H1 (cell line): Measurements from ENCODE around the gene ZNF83. TPM values are rescaled to one million over a fixed set of nuclear protein-coding genes. Genes with fewer than 3 reads are reported as not detected.

Experiments used
- CTCF ChIA-PET: fragments of 300-600 bp; sonication (Branson Sonifier 250); formaldehyde crosslinking; loops from one replicate; lab custom pipeline; 2021; ENCODE audit not compliant: partially characterized antibody; lab: Charles Lee
- POLR2A ChIA-PET: fragments of 300-600 bp; sonication (Branson Sonifier 250); formaldehyde crosslinking; loops from one replicate; lab custom pipeline; 2021; ENCODE audit warnings: inconsistent platforms; ENCODE audit not compliant: partially characterized antibody; lab: Charles Lee
- DNase-seq, 2 experiments: peaks; one replicate each; pipeline versions ENCODE4 v3.0.0 to v3.0.0-alpha.2; 2010 to 2022; ENCODE audit warnings: low spot score in 2 of 2, low read depth in 1 of 2, mixed read lengths in 1 of 2
- FAIRE-seq: peaks from 2 replicates; lab custom pipeline; 2011; peaks lifted over from hg19 to GRCh38; lab: Jason Lieb, UNC
- H2AFZ ChIP-seq: 2 replicates; pipeline ENCODE4 v1.8.1; 2012; ENCODE audit warnings: low read length, inconsistent platforms
- H2AK5ac ChIP-seq: 2 replicates; pipeline ENCODE4 v1.6.1; 2013; ENCODE audit warnings: low read depth, low read length
- H2BK120ac ChIP-seq: replicated peaks from 2 replicates; pipeline ENCODE3; 2013; ENCODE audit warnings: low read depth, low read length, inconsistent platforms
- H2BK12ac ChIP-seq: 2 replicates; pipeline ENCODE4 v1.6.1; 2013; ENCODE audit warnings: low read depth, low read length
- H2BK15ac ChIP-seq: 2 replicates; pipeline ENCODE4 v1.6.1; 2013; ENCODE audit warnings: low read length
- H2BK20ac ChIP-seq: 2 replicates; pipeline ENCODE4 v1.6.1; 2013; ENCODE audit warnings: low read length
- H2BK5ac ChIP-seq: 2 replicates; pipeline ENCODE4 v1.6.1; 2013; ENCODE audit warnings: low read depth, low read length
- H3K14ac ChIP-seq: 2 replicates; pipeline ENCODE4 v1.6.1; 2013; ENCODE audit warnings: inconsistent platforms; ENCODE audit not compliant: insufficient read length
- H3K18ac ChIP-seq: 2 replicates; pipeline ENCODE4 v1.6.1; 2013; ENCODE audit warnings: low read length; ENCODE audit errors: extremely low read depth
- H3K23ac ChIP-seq: 2 replicates; pipeline ENCODE4 v1.6.1; 2013; ENCODE audit warnings: inconsistent platforms; ENCODE audit not compliant: insufficient read length
- H3K23me2 ChIP-seq: 2 replicates; pipeline ENCODE4 v1.6.1; 2013; ENCODE audit warnings: low read depth, low read length
- H3K27ac ChIP-seq: 2 replicates; pipeline ENCODE4 v1.6.1; 2011; ENCODE audit warnings: low read depth, low read length, inconsistent platforms
- H3K27me3 ChIP-seq, 4 experiments: replicated peaks in 1 of 4; 1 replicate in 1 of 4; 2 replicates in 3 of 4; pipeline versions ENCODE4 v1.6.1 to v1.8.1; 2011 to 2013; ENCODE audit warnings: low read length in 3 of 4, mild to moderate bottlenecking in 3 of 4, inconsistent platforms in 2 of 4, mixed read lengths in 2 of 4, moderate library complexity in 1 of 4; ENCODE audit not compliant: control insufficient read depth in 3 of 4, insufficient read depth in 3 of 4; ENCODE audit errors: extremely low read depth in 1 of 4
- H3K36me3 ChIP-seq, 4 experiments: 2 replicates each; pipeline versions ENCODE4 v1.6.1 to v1.8.1; 2011 to 2013; ENCODE audit warnings: mild to moderate bottlenecking in 4 of 4, low read length in 3 of 4, moderate library complexity in 2 of 4, control low read depth in 1 of 4, inconsistent platforms in 1 of 4; ENCODE audit not compliant: insufficient read depth in 4 of 4, control insufficient read depth in 2 of 4
- H3K4ac ChIP-seq: replicated peaks from 2 replicates; pipeline ENCODE3; 2013; ENCODE audit warnings: low read length, low read depth, mixed read lengths, inconsistent platforms; ENCODE audit not compliant: insufficient read length
- H3K4me1 ChIP-seq, 4 experiments: replicated peaks in 1 of 4; 1 replicate in 1 of 4; 2 replicates in 3 of 4; pipeline versions ENCODE4 v1.6.1 to v1.8.1; 2011 to 2013; ENCODE audit warnings: low read length in 3 of 4, inconsistent platforms in 2 of 4, mixed read lengths in 1 of 4; ENCODE audit not compliant: insufficient read depth in 4 of 4, control insufficient read depth in 3 of 4
- H3K4me2 ChIP-seq, 2 experiments: 2 replicates each; pipeline versions ENCODE4 v1.6.1 to v1.8.1; 2011 to 2013; ENCODE audit warnings: low read depth in 2 of 2, low read length in 2 of 2, control low read depth in 1 of 2, inconsistent platforms in 1 of 2, mild to moderate bottlenecking in 1 of 2; ENCODE audit not compliant: insufficient read depth in 1 of 2
- H3K4me3 ChIP-seq, 4 experiments: fragments of 200-600, 300-600 bp in 1 of 4; sonication (generic), shearing (Covaris generic), sonication (Bioruptor Twin) in 1 of 4; 2 replicates each; pipeline versions ENCODE4 v1.5.1 to v1.8.1; 2011 to 2016; ENCODE audit warnings: low read length in 4 of 4, low read depth in 3 of 4, control low read depth in 2 of 4, inconsistent platforms in 2 of 4, mild to moderate bottlenecking in 2 of 4, mixed read lengths in 1 of 4, moderate library complexity in 1 of 4; ENCODE audit not compliant: insufficient read depth in 2 of 4; ENCODE audit errors: extremely low read depth in 1 of 4
- H3K56ac ChIP-seq: replicated peaks from 2 replicates; pipeline ENCODE3; 2013; ENCODE audit warnings: low read depth, mild to moderate bottlenecking, mixed read lengths, low read length, inconsistent platforms; ENCODE audit not compliant: insufficient read length
- H3K79me1 ChIP-seq: 2 replicates; pipeline ENCODE4 v1.6.1; 2013; ENCODE audit warnings: low read depth, low read length, control low read depth
- H3K79me2 ChIP-seq, 2 experiments: 2 replicates each; pipeline versions ENCODE4 v1.6.1 to v1.8.1; 2012 to 2013; ENCODE audit warnings: low read length in 2 of 2, mild to moderate bottlenecking in 2 of 2, inconsistent platforms in 1 of 2; ENCODE audit not compliant: insufficient read depth in 2 of 2, control insufficient read depth in 1 of 2
- H3K9ac ChIP-seq, 4 experiments: replicated peaks in 1 of 4; 1 replicate in 1 of 4; 2 replicates in 3 of 4; pipeline versions ENCODE4 v1.6.1 to v1.8.1; 2011 to 2013; ENCODE audit warnings: low read depth in 3 of 4, low read length in 3 of 4, control low read depth in 2 of 4, mild to moderate bottlenecking in 2 of 4, moderate library complexity in 2 of 4, inconsistent platforms in 1 of 4; ENCODE audit errors: extremely low read depth in 1 of 4
- H3K9me3 ChIP-seq, 2 experiments: 2 replicates each; pipeline versions ENCODE4 v1.6.1 to v1.8.1; 2012 to 2013; ENCODE audit warnings: mild to moderate bottlenecking in 2 of 2, moderate library complexity in 2 of 2, control low read depth in 1 of 2, inconsistent platforms in 1 of 2, low read depth in 1 of 2, low read length in 1 of 2, mixed read lengths in 1 of 2; ENCODE audit not compliant: insufficient read depth in 2 of 2
- H4K20me1 ChIP-seq, 2 experiments: replicated peaks in 1 of 2; 2 replicates each; pipeline versions ENCODE3 to v1.8.1; 2011 to 2013; ENCODE audit warnings: inconsistent platforms in 2 of 2, low read length in 2 of 2, mild to moderate bottlenecking in 1 of 2; ENCODE audit not compliant: insufficient read depth in 2 of 2, control insufficient read depth in 1 of 2
- H4K5ac ChIP-seq: 2 replicates; pipeline ENCODE4 v1.6.1; 2013; ENCODE audit warnings: low read length, low read depth, mixed read lengths, inconsistent platforms; ENCODE audit not compliant: insufficient read length
- H4K8ac ChIP-seq: 2 replicates; pipeline ENCODE4 v1.8.0; 2013; ENCODE audit warnings: mild to moderate bottlenecking, moderate library complexity, low read length, inconsistent platforms; ENCODE audit not compliant: insufficient read depth; ENCODE audit errors: extremely low read depth
- H4K91ac ChIP-seq: replicated peaks from 2 replicates; pipeline ENCODE3; 2013; ENCODE audit warnings: low read length, mixed read lengths, inconsistent platforms; ENCODE audit not compliant: insufficient read length
- WGBS, 2 experiments: shearing (Covaris generic) in 1 of 2; methylation state at CpG; one replicate each; pipeline versions ENCODE4 v1.1.6 to v1.1.7; 2013 to 2015; ENCODE audit warnings: low lambda C conversion rate in 2 of 2, mixed read lengths in 2 of 2, inconsistent platforms in 1 of 2, low coverage in 1 of 2, missing lambda C conversion rate in 1 of 2; ENCODE audit not compliant: insufficient replicate concordance in 2 of 2, insufficient coverage in 1 of 2, insufficient read length in 1 of 2; ENCODE audit errors: extremely low coverage in 1 of 2, missing lambda C conversion rate in 1 of 2; 5-methylcytosine and 5-hydroxymethylcytosine counted together
- polyA plus RNA-seq, 7 experiments: library from polyadenylated mRNA; depleted of rRNA in 3 of 7; stranded (reverse) in 5 of 7; unstranded in 2 of 7; fragments of >200 nt in 5 of 7; fragments of 200-250 nt in 2 of 7; gene quantifications; 1 replicate in 5 of 7; 2 replicates in 1 of 7; 4 replicates in 1 of 7; pipeline versions ENCODE4 v1.2.1 to v1.2.3, GENCODE V29; 2011 to 2013; ENCODE audit warnings: missing spikeins in 2 of 7, mixed read lengths in 2 of 7
- total RNA-seq: library from RNA; stranded (reverse); fragmentation: NEBNext Ultra II Directional; extraction: Animal tissue kit (Norgen Biotek cat#: 25700); gene quantifications from 2 replicates; pipeline ENCODE4 v1.2.1, GENCODE V29; 2021

ZNF83 gene
- total and polyA plus RNA-seq, 2 of the 8 experiments (the other 6 are each of a cell fraction or from before 2014, with no cell fraction given): 13.2 to 19.4 TPM

DNA sequence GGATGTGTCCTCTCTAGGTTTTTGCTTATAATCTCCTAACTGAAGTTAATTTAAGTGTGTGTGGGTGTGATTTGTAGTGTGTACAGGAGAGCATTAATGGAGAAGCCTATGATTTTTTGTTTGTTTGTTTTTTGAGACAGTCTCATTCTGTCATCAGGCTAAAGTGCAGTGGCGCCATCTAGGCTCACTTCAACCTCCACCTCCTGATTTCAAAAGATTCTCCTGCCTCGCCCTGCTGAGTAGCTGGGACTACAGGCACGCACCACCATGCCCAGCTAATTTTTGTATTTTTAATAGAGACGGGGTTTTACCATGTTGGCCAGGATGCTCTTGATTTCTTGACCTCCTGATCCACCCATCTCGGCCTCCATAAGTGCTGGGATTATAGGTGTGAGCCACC is 47.4 kb downstream of the ZNF83 start:
- H3K23me2 ChIP-seq: no peaks in the 10 kb centered on the region
- H3K79me1 ChIP-seq: no peaks in the 10 kb centered on the region; the same call in 1 of the 2 replicates
- H4K8ac ChIP-seq: no peak overlapping the region
- no peak overlapping the region for H2BK20ac ChIP-seq
- H3K14ac ChIP-seq: no peak overlapping the region
- no peak overlapping the region for H3K9ac ChIP-seq
- no peak overlapping the region for H2BK12ac ChIP-seq
- no peak overlapping the region for H3K4me3 ChIP-seq
- no peak overlapping the region for H2BK5ac ChIP-seq
- ChIA-PET POLR2A (interaction anchor here (0.8 kb wide), 1 partner anchor 11 kb away, joined by 4 read pairs; no protein-coding TSS in a partner anchor), CTCF (interaction anchor here (0.6 to 2.6 kb wide), 14 partner anchors 8 to 253 kb away, joined by 3 to 10 read pairs (median 4); partner anchors contain the start of gene ZNF83)
- H3K27ac ChIP-seq: no peak overlapping the region
- H3K79me2 ChIP-seq: 0 out of 4 replicates have a peak, but pooled peaks cover 0 to 2% of the 10 kb centered on the region in 2 experiments
- H3K27me3 ChIP-seq: no peaks in the 10 kb centered on the region
- no peaks in the 10 kb centered on the region; a peak in 1 of 7 replicates for H3K4me1 ChIP-seq
- no peak overlapping the region for H4K91ac ChIP-seq
- 82% methylated on average over 5 of the region's 5 CpGs; no CpG with 5 or more reads in 1 of the 2 experiments for WGBS, 2 experiments
- H3K23ac ChIP-seq: no peak overlapping the region
- no peak overlapping the region for H3K18ac ChIP-seq
- DNase-seq (no peak), FAIRE-seq (no peak)
- peaks cover 2 to 28% (median 15%) of the 10 kb centered on the region in 4 experiments; a peak in 7 of 8 replicates for H3K36me3 ChIP-seq
- H2AFZ ChIP-seq: no peak overlapping the region
- H3K9me3 ChIP-seq: peaks cover 0 to 3% of the 10 kb centered on the region in 2 experiments; a peak in 1 of 4 replicates
- H3K56ac ChIP-seq: no peak overlapping the region
- H3K4me2 ChIP-seq: no peak overlapping the region
- H2AK5ac ChIP-seq: no peak overlapping the region
- no peak overlapping the region for H2BK120ac ChIP-seq
- H3K4ac ChIP-seq: no peak overlapping the region
- H2BK15ac ChIP-seq: no peak overlapping the region
- H4K5ac ChIP-seq: no peak overlapping the region
- H4K20me1 ChIP-seq: no peaks in the 10 kb centered on the region
